ENCODE results near the gene WAPL. TPM values are rescaled to one million over a fixed set of nuclear protein-coding genes. Genes with fewer than 3 reads are reported as not detected.

WAPL gene
- total RNA-seq, 1 experiment from 2014 or later = 24.5 TPM

GRCh38 chr10:86393862-86394455 is 127.6 kb downstream of the WAPL start:
- DNase-seq = no peak
- H2AFZ ChIP-seq (ENCODE audit: low read length) = no peak overlapping the region
- CTCF ChIA-PET = no interaction called here
- ATAC-seq = no peak
- no peak overlapping the region for H3K4me3 ChIP-seq (ENCODE audit: low read length)
- no TSS peak for BruUV-seq (replicated peaks)
- H3K9me3 ChIP-seq (ENCODE audit: low read length) = no peaks in the 10 kb centered on the region
- no peak overlapping the region for H3K4me2 ChIP-seq (ENCODE audit: low read length)
- H3K27ac ChIP-seq (ENCODE audit: low read length) = no peak overlapping the region
- H3K79me2 ChIP-seq (ENCODE audit: low read length) = no peaks in the 10 kb centered on the region
- H3K9ac ChIP-seq (ENCODE audit: low read length) = no peak overlapping the region
- POLR2A ChIA-PET (ENCODE audit: unreplicated experiment) = no interaction called here
- no peaks in the 10 kb centered on the region for H3K27me3 ChIP-seq (ENCODE audit: low read length)
- H3K36me3 ChIP-seq (ENCODE audit: low read depth, low read length) = no peaks in the 10 kb centered on the region
- intact Hi-C loops (cut with micrococcal nuclease) = no loop called here
- H4K20me1 ChIP-seq (ENCODE audit: low read length) = no peaks in the 10 kb centered on the region
- H3F3A ChIP-seq (ENCODE audit: low read length, unreplicated experiment) = no peaks in the 10 kb centered on the region
- no peaks in the 10 kb centered on the region for H3K9me2 ChIP-seq (replicated peaks; ENCODE audit: low read length)
- H3K4me1 ChIP-seq (ENCODE audit: insufficient read depth, low read length) = no peaks in the 10 kb centered on the region
- no peak for TF ChIP-seq EZH2phosphoT487 (IDR thresholded peaks at IDR 0.05; ENCODE audit: borderline replicate concordance, low read length)
- TF ChIP-seq EZH2 (IDR thresholded peaks at IDR 0.05; ENCODE audit: low read length, unreplicated experiment) = no peak
- no peak for TF ChIP-seq CTCF (conservative IDR thresholded peaks at IDR 0.05; ENCODE audit: low read depth, low read length)

- ChIA-PET POLR2A (ENCODE audit: unreplicated experiment) (no interaction called here), CTCF (no interaction called here)
- Histone ChIP-seq H3K9ac (ENCODE audit: low read length) (no peak overlapping the region), H3K4me2 (ENCODE audit: low read length) (no peak overlapping the region), H3K9me2 (replicated peaks; ENCODE audit: low read length) (no peaks in the 10 kb centered on the region), H3K27me3 (ENCODE audit: low read length) (no peaks in the 10 kb centered on the region), H3K79me2 (ENCODE audit: low read length) (no peaks in the 10 kb centered on the region), H3F3A (ENCODE audit: low read length, unreplicated experiment) (no peaks in the 10 kb centered on the region), H3K4me1 (ENCODE audit: insufficient read depth, low read length) (no peaks in the 10 kb centered on the region), H3K4me3 (ENCODE audit: low read length) (no peak overlapping the region), H3K27ac (ENCODE audit: low read length) (no peak overlapping the region), H2AFZ (ENCODE audit: low read length) (no peak overlapping the region), H3K36me3 (ENCODE audit: low read depth, low read length) (no peaks in the 10 kb centered on the region), H3K9me3 (ENCODE audit: low read length) (no peaks in the 10 kb centered on the region), H4K20me1 (ENCODE audit: low read length) (no peaks in the 10 kb centered on the region)
- DNase-seq (no peak), ATAC-seq (no peak)
- TF ChIP-seq EZH2 (IDR thresholded peaks at IDR 0.05; ENCODE audit: low read length, unreplicated experiment) (no peak), EZH2phosphoT487 (IDR thresholded peaks at IDR 0.05; ENCODE audit: borderline replicate concordance, low read length) (no peak), CTCF (conservative IDR thresholded peaks at IDR 0.05; ENCODE audit: low read depth, low read length) (no peak)
- no TSS peak for BruUV-seq (replicated peaks)
- intact Hi-C loops (cut with micrococcal nuclease) = no loop called here
Observed at GRCh38 chr10:86393362-86393761, 128.2 kb downstream of the WAPL start.

- intact Hi-C loops (cut with micrococcal nuclease) = no loop called here
- Histone ChIP-seq H3K4me3 (ENCODE audit: low read length) (no peak overlapping the region), H3F3A (ENCODE audit: low read length, unreplicated experiment) (no peaks in the 10 kb centered on the region), H3K9me2 (replicated peaks; ENCODE audit: low read length) (no peaks in the 10 kb centered on the region), H2AFZ (ENCODE audit: low read length) (no peak overlapping the region), H3K9ac (ENCODE audit: low read length) (no peak overlapping the region), H3K9me3 (ENCODE audit: low read length) (no peaks in the 10 kb centered on the region), H3K27me3 (ENCODE audit: low read length) (no peaks in the 10 kb centered on the region), H3K36me3 (ENCODE audit: low read depth, low read length) (no peaks in the 10 kb centered on the region), H3K4me2 (ENCODE audit: low read length) (no peak overlapping the region), H3K27ac (ENCODE audit: low read length) (no peak overlapping the region), H4K20me1 (ENCODE audit: low read length) (no peaks in the 10 kb centered on the region), H3K79me2 (ENCODE audit: low read length) (no peaks in the 10 kb centered on the region), H3K4me1 (ENCODE audit: insufficient read depth, low read length) (no peaks in the 10 kb centered on the region)
- BruUV-seq (replicated peaks) = no TSS peak
- POLR2A ChIA-PET (ENCODE audit: unreplicated experiment) = no interaction called here
- ATAC-seq (no peak), DNase-seq (no peak)
- TF ChIP-seq EZH2phosphoT487 (IDR thresholded peaks at IDR 0.05; ENCODE audit: borderline replicate concordance, low read length) = no peak
- TF ChIP-seq EZH2 (IDR thresholded peaks at IDR 0.05; ENCODE audit: low read length, unreplicated experiment) = no peak
- no peak for TF ChIP-seq CTCF (conservative IDR thresholded peaks at IDR 0.05; ENCODE audit: low read depth, low read length)
- CTCF ChIA-PET = no interaction called here
Observed at GRCh38 chr10:86392723-86393094, 128.9 kb downstream of the WAPL start.

Data from PC-3 (cell line).